Smooth muscle cell (in vitro differentiated cells): ENCODE measurements around the gene NAA10. TPM values are rescaled to one million over a fixed set of nuclear protein-coding genes. Genes with fewer than 3 reads are reported as not detected.

ENCODE experiments used
- DNase-seq: peaks from one replicate; lab custom pipeline; 2025; ENCODE audit not compliant: unreplicated experiment; lab: John Stamatoyannopoulos, UW
- H2AFZ ChIP-seq: fragments of 200-600 bp; sonication (generic); 2 replicates; pipeline ENCODE4 v1.6.0; 2016; ENCODE audit warnings: antibody characterized with exemption, low read depth, mild to moderate bottlenecking
- H3F3A ChIP-seq: fragments of 200-600 bp; sonication (generic); 2 replicates; pipeline ENCODE4 v1.6.0; 2017; ENCODE audit warnings: antibody characterized with exemption, low read depth
- H3K27ac ChIP-seq: fragments of 200-600 bp; sonication (generic); 2 replicates; pipeline ENCODE4 v1.5.1; 2016; ENCODE audit warnings: low read depth, mild to moderate bottlenecking
- H3K27me3 ChIP-seq: fragments of 200-600 bp; sonication (generic); 2 replicates; pipeline ENCODE4 v1.6.1; 2016; ENCODE audit warnings: low read depth, mild to moderate bottlenecking
- H3K36me3 ChIP-seq: fragments of 200-600 bp; sonication (generic); 2 replicates; pipeline ENCODE4 v1.5.1; 2016; ENCODE audit warnings: low read depth
- H3K4me1 ChIP-seq: fragments of 200-600 bp; sonication (generic); 2 replicates; pipeline ENCODE4 v1.5.1; 2016; ENCODE audit warnings: low read depth
- H3K4me2 ChIP-seq: fragments of 200-600 bp; sonication (generic); 2 replicates; pipeline ENCODE4 v1.6.0; 2016; ENCODE audit warnings: mild to moderate bottlenecking
- H3K4me3 ChIP-seq: fragments of 200-600 bp; sonication (generic); 2 replicates; pipeline ENCODE4 v1.5.1; 2016; ENCODE audit warnings: mild to moderate bottlenecking
- H3K79me2 ChIP-seq: fragments of 200-600 bp; sonication (generic); 2 replicates; pipeline ENCODE4 v1.6.0; 2016; ENCODE audit warnings: low read depth, mild to moderate bottlenecking
- H3K9ac ChIP-seq: fragments of 200-600 bp; sonication (generic); 2 replicates; pipeline ENCODE4 v1.6.0; 2016; ENCODE audit warnings: low read depth
- H3K9me3 ChIP-seq: fragments of 200-600 bp; sonication (generic); replicated peaks from 2 replicates; pipeline ENCODE4 v1.5.1; 2016; ENCODE audit warnings: low read depth
- H4K20me1 ChIP-seq: fragments of 200-600 bp; sonication (generic); 2 replicates; pipeline ENCODE4 v1.6.0; 2016; ENCODE audit warnings: low read depth
- WGBS: methylation state at CpG from one replicate; pipeline ENCODE4 v1.1.7; 2016; ENCODE audit warnings: low lambda C conversion rate; 5-methylcytosine and 5-hydroxymethylcytosine counted together
- polyA plus RNA-seq: library from polyadenylated mRNA; unstranded; fragments of >200 nt; fragmentation: Nextera tagmentation; extraction: Ambion mirVana; gene quantifications from 2 replicates; pipeline ENCODE4 v1.2.1, GENCODE V29; 2016
- total RNA-seq: library from RNA; depleted of rRNA; stranded (reverse); fragments of >200 nt; gene quantifications from 2 replicates; pipeline ENCODE4 v1.2.3, GENCODE V29; 2014
- TF ChIP-seq, protein P1 (sequence below): fragments of 200-600 bp; sonication (generic); IDR thresholded peaks from 2 replicates; pipeline ENCODE4 v1.5.1; 2017; ENCODE audit warnings: borderline replicate concordance, mild to moderate bottlenecking, antibody characterized with exemption; ENCODE audit not compliant: insufficient read depth, poor library complexity, severe bottlenecking

NAA10 gene
- total and polyA plus RNA-seq, 2 experiments from 2014 or later, result 81.2 to 124 TPM

GRCh38 chrX:153967536-153968224 lies 32.8 kb upstream of the NAA10 start:
- H2AFZ ChIP-seq, result no peak overlapping the region
- no peak overlapping the region for H3K4me2 ChIP-seq
- no peak overlapping the region for H3K9ac ChIP-seq
- peaks cover 79% of the 10 kb centered on the region for H4K20me1 ChIP-seq
- 70% methylated on average over 16 of the region's 16 CpGs for WGBS
- H3K27me3 ChIP-seq, result no peaks in the 10 kb centered on the region
- no peak overlapping the region for H3K4me3 ChIP-seq
- H3K27ac ChIP-seq, result no peak overlapping the region
- TF ChIP-seq, protein P1, sequence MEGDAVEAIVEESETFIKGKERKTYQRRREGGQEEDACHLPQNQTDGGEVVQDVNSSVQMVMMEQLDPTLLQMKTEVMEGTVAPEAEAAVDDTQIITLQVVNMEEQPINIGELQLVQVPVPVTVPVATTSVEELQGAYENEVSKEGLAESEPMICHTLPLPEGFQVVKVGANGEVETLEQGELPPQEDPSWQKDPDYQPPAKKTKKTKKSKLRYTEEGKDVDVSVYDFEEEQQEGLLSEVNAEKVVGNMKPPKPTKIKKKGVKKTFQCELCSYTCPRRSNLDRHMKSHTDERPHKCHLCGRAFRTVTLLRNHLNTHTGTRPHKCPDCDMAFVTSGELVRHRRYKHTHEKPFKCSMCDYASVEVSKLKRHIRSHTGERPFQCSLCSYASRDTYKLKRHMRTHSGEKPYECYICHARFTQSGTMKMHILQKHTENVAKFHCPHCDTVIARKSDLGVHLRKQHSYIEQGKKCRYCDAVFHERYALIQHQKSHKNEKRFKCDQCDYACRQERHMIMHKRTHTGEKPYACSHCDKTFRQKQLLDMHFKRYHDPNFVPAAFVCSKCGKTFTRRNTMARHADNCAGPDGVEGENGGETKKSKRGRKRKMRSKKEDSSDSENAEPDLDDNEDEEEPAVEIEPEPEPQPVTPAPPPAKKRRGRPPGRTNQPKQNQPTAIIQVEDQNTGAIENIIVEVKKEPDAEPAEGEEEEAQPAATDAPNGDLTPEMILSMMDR, result no peak
- no peaks in the 10 kb centered on the region for H3K9me3 ChIP-seq
- H3F3A ChIP-seq, result no peaks in the 10 kb centered on the region
- H3K36me3 ChIP-seq, result no peaks in the 10 kb centered on the region
- no peaks in the 10 kb centered on the region for H3K4me1 ChIP-seq
- peaks cover 54% of the 10 kb centered on the region for H3K79me2 ChIP-seq
- DNase-seq, result no peak

GRCh38 chrX:153966841-153967535 lies 32.2 kb upstream of the NAA10 start:
- H3K79me2 ChIP-seq, result peaks cover 54% of the 10 kb centered on the region
- TF ChIP-seq, protein P1, result no peak
- no peak for DNase-seq

DNA sequence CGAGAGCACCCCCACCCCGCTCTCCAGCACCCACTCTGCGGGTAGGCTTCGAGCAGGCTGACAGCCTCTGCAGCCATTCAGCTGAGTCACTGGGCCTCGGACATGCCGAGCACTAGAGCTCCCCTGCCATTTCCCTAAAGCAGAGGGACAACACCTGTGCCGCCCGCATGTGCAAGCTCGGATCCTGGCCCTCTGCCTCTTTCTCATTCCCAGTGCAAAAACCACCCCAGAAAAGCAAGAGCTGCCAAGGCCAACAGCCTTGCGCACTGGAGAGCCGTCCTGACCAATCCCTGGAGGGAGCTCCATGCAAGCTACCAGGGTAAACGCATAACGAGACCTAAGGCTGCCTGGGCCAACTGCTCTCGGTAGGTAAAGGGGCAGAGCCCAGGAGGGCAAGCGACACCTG lies 31.4 kb upstream of the NAA10 start:
- Histone ChIP-seq H3K4me3 (no peak overlapping the region), H3K4me1 (no peaks in the 10 kb centered on the region), H3K9me3 (no peaks in the 10 kb centered on the region), H4K20me1 (peaks cover 89% of the 10 kb centered on the region), H3F3A (no peaks in the 10 kb centered on the region), H3K27me3 (no peaks in the 10 kb centered on the region), H3K36me3 (no peaks in the 10 kb centered on the region), H3K4me2 (no peak overlapping the region), H3K79me2 (peaks cover 54% of the 10 kb centered on the region), H3K27ac (no peak overlapping the region), H2AFZ (no peak overlapping the region), H3K9ac (no peak overlapping the region)
- TF ChIP-seq, protein P1, result no peak
- 87% methylated on average over 15 of the region's 15 CpGs for WGBS
- no peak for DNase-seq

More at GRCh38 chrX:153966841-153967535, 32.2 kb upstream of the NAA10 start:
- H3K27ac ChIP-seq, result no peak overlapping the region
- H3K4me2 ChIP-seq, result no peak overlapping the region
- H3K36me3 ChIP-seq, result no peaks in the 10 kb centered on the region
- no peaks in the 10 kb centered on the region for H3K27me3 ChIP-seq
- no peaks in the 10 kb centered on the region for H3F3A ChIP-seq
- 72% methylated on average over 14 of the region's 14 CpGs for WGBS
- H3K4me3 ChIP-seq, result no peak overlapping the region
- no peak overlapping the region for H2AFZ ChIP-seq
- H3K4me1 ChIP-seq, result no peaks in the 10 kb centered on the region
- H4K20me1 ChIP-seq, result peaks cover 86% of the 10 kb centered on the region
- no peak overlapping the region for H3K9ac ChIP-seq
- H3K9me3 ChIP-seq, result no peaks in the 10 kb centered on the region
